ENCODE results near the gene IVNS1ABP. TPM values are rescaled to one million over a fixed set of nuclear protein-coding genes. Genes with fewer than 3 reads are reported as not detected.

Gene IVNS1ABP
- total RNA-seq, 1 donor from 2014 or later, result 201 TPM

- Mint-ChIP-seq H3K4me1 (ENCODE audit: low read depth) (peaks cover 41% of the 10 kb centered on the region), H3K27ac (peak overlapping the region; percentile 75), H3K36me3 (ENCODE audit: insufficient read depth) (peaks cover 1% of the 10 kb centered on the region), H3K9me3 (ENCODE audit: low read depth) (no peaks in the 10 kb centered on the region), H3K4me3 (ENCODE audit: low read depth) (peak overlapping the region; percentile 97), H3K27me3 (no peaks in the 10 kb centered on the region)
- DNase-seq (ENCODE audit: low spot score, unreplicated experiment), result no peak
- TF ChIP-seq CTCF (IDR thresholded peaks at IDR 0.05; ENCODE audit: unreplicated experiment), result no peak
Measured at GRCh38 chr1:185314411-185314810, 2.6 kb downstream of the IVNS1ABP start.

- no peak for TF ChIP-seq CTCF (IDR thresholded peaks at IDR 0.05; ENCODE audit: unreplicated experiment)
- Mint-ChIP-seq H3K4me1 (ENCODE audit: low read depth) (peaks cover 30% of the 10 kb centered on the region), H3K9me3 (ENCODE audit: low read depth) (no peaks in the 10 kb centered on the region), H3K27ac (peak overlapping the region; percentile 21), H3K36me3 (ENCODE audit: insufficient read depth) (peaks cover 9% of the 10 kb centered on the region), H3K4me3 (ENCODE audit: low read depth) (peak overlapping the region; percentile 97), H3K27me3 (no peaks in the 10 kb centered on the region)
- no peak for DNase-seq (ENCODE audit: low spot score, unreplicated experiment)
Measured at GRCh38 chr1:185312361-185313138, 4.5 kb downstream of the IVNS1ABP start.

GRCh38 chr1:185311589-185312225 is 5.3 kb downstream of the IVNS1ABP start:
- no peak for TF ChIP-seq CTCF (IDR thresholded peaks at IDR 0.05; ENCODE audit: unreplicated experiment)
- Mint-ChIP-seq H3K4me3 (ENCODE audit: low read depth) (no peak overlapping the region), H3K27me3 (no peaks in the 10 kb centered on the region), H3K9me3 (ENCODE audit: low read depth) (no peaks in the 10 kb centered on the region), H3K36me3 (ENCODE audit: insufficient read depth) (peaks cover 12% of the 10 kb centered on the region), H3K27ac (peak overlapping the region; percentile 21), H3K4me1 (ENCODE audit: low read depth) (peaks cover 30% of the 10 kb centered on the region)
- no peak for DNase-seq (ENCODE audit: low spot score, unreplicated experiment)

- no peaks in the 10 kb centered on the region for H3K27me3 Mint-ChIP-seq
- peaks cover 27% of the 10 kb centered on the region for H3K36me3 Mint-ChIP-seq (ENCODE audit: insufficient read depth)
- H3K4me1 Mint-ChIP-seq (ENCODE audit: low read depth), result peaks cover 26% of the 10 kb centered on the region
- no peak overlapping the region for H3K27ac Mint-ChIP-seq
- TF ChIP-seq CTCF (IDR thresholded peaks at IDR 0.05; ENCODE audit: unreplicated experiment), result no peak
- DNase-seq (ENCODE audit: low spot score, unreplicated experiment), result no peak
- H3K9me3 Mint-ChIP-seq (ENCODE audit: low read depth), result no peaks in the 10 kb centered on the region
- no peak overlapping the region for H3K4me3 Mint-ChIP-seq (ENCODE audit: low read depth)
Measured at GRCh38 chr1:185309566-185309965, 7.5 kb downstream of the IVNS1ABP start.

GRCh38 chr1:185308126-185308525 is 8.9 kb downstream of the IVNS1ABP start:
- no peak for TF ChIP-seq CTCF (IDR thresholded peaks at IDR 0.05; ENCODE audit: unreplicated experiment)
- H3K27me3 Mint-ChIP-seq, result no peaks in the 10 kb centered on the region
- no peak overlapping the region for H3K27ac Mint-ChIP-seq
- no peaks in the 10 kb centered on the region for H3K9me3 Mint-ChIP-seq (ENCODE audit: low read depth)
- no peak overlapping the region for H3K4me3 Mint-ChIP-seq (ENCODE audit: low read depth)
- peaks cover 37% of the 10 kb centered on the region for H3K36me3 Mint-ChIP-seq (ENCODE audit: insufficient read depth)
- H3K4me1 Mint-ChIP-seq (ENCODE audit: low read depth), result peaks cover 12% of the 10 kb centered on the region
- no peak for DNase-seq (ENCODE audit: low spot score, unreplicated experiment)
